ENCODE results near the gene RIC8B. TPM values are rescaled to one million over a fixed set of nuclear protein-coding genes. Genes with fewer than 3 reads are reported as not detected.

The RIC8B gene
- total RNA-seq, 2 experiments from 2014 or later = 8.7 to 9.1 TPM

DNA sequence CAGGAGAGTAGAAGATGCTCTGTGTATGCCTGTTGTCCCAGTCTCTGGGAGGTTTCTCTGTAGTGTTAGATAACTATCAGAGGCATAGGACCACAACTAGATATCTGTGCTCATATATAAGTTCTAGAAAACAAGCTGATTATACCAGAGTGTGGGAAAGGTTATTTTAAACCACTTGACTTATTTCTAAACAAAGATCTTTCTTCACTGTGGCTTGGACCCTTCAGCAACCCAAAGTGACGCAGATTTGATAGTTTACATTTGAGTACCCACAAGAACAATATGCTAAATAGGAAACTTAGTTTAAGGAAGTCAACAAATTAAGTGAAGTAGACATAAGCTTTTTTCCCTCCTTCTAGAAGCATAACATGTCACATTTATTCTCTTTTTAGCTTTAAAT, 41.3 kb downstream of the RIC8B start:
- Mint-ChIP-seq H3K9me3 (no peaks in the 10 kb centered on the region), H3K4me3 (no peak overlapping the region), H3K4me1 (no peaks in the 10 kb centered on the region), H3K27me3 (no peaks in the 10 kb centered on the region), H3K27ac (no peak overlapping the region), H3K36me3 (peaks cover 4% of the 10 kb centered on the region)
- no peak for DNase-seq

DNA sequence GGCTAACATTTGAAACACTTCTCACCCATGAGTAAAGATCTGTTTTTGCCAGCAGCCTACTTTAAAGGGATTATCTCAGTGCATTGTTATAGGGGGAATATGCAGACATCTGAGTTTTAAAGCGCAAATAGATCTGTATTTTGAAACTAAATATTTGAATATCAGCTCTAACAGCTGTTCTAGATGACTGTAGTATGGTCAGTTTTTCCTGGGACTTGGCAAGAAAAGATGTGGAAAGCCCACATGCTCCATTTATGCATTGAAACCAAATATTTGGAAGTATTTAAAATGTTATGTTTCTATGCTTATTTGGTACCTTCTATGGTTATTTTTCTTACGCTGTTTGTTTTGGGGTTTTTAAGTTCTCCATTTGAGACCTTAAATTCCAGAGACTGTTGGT, 41.7 kb downstream of the RIC8B start:
- Mint-ChIP-seq H3K9me3 (no peaks in the 10 kb centered on the region), H3K4me1 (no peaks in the 10 kb centered on the region), H3K27ac (no peak overlapping the region), H3K36me3 (peaks cover 4% of the 10 kb centered on the region), H3K27me3 (no peaks in the 10 kb centered on the region), H3K4me3 (no peak overlapping the region)
- no peak for DNase-seq

DNA sequence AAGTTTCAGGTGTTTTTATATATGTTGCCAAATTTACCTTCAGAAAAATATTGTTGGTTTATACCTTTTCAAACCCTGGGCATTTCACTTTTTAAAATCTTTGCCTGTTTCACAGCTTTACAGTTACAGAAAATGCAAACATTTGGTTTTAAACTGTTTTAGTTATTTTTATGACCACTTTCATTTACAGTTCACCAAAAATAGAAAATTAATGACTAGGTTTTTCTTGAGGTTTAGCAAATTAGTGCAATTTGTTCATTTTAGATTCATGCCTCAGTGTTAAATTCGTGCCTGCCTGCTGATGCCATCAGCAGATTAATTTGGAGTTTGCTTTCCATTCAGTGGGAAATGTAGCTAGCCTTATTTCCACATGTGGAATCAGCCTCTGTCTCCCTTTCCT, 45.5 kb downstream of the RIC8B start:
- Mint-ChIP-seq H3K4me3 (no peak overlapping the region), H3K9me3 (no peaks in the 10 kb centered on the region), H3K4me1 (no peaks in the 10 kb centered on the region), H3K27ac (no peak overlapping the region), H3K27me3 (no peaks in the 10 kb centered on the region), H3K36me3 (peaks cover 8% of the 10 kb centered on the region)
- no peak for DNase-seq

DNA sequence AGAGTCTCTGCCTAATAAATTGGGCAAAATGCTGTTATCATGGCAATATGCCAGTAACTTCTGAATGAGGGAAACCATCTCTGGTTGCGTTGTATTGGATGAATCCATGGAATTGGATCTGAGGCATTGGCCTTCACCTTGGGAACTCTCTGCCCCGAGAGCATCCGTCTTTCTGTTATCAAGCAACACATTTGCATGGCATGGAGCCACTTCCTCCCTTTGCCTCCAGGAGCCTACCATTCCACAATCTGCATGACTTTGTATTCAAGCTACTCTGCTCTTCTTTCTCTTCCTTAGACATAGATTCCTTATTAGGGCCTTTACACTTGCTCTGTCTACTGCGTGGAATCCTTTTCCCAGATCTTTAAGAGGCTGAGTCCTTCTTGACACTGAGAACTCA, 57.2 kb downstream of the RIC8B start:
- Mint-ChIP-seq H3K36me3 (peaks cover 6% of the 10 kb centered on the region), H3K4me1 (peaks cover 5% of the 10 kb centered on the region), H3K27ac (no peak overlapping the region), H3K4me3 (no peak overlapping the region), H3K27me3 (no peaks in the 10 kb centered on the region), H3K9me3 (no peaks in the 10 kb centered on the region)
- DNase-seq = no peak

DNA sequence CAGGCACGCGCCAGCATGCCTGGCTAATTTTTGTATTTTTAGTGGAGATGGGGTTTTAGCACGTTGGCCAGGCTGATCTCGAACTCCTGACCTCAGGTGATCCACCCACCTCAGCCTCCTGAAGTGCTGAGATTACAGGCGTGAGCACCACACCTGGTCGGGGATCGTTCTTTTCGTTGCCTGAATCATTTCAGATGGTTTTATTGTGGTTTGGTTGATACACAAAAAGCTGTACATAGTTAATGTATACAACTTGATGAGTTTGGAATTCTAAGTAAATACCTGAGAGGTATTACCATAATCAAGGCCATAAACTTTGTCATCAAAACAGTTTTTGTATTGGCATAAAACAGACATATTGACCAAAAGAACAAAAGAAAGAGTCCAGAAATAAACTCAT, 63.3 kb downstream of the RIC8B start:
- Mint-ChIP-seq H3K27me3 (no peaks in the 10 kb centered on the region), H3K36me3 (peaks cover 3% of the 10 kb centered on the region), H3K4me3 (no peak overlapping the region), H3K27ac (no peak overlapping the region), H3K9me3 (no peaks in the 10 kb centered on the region), H3K4me1 (peaks cover 6% of the 10 kb centered on the region)
- no peak for DNase-seq

DNA sequence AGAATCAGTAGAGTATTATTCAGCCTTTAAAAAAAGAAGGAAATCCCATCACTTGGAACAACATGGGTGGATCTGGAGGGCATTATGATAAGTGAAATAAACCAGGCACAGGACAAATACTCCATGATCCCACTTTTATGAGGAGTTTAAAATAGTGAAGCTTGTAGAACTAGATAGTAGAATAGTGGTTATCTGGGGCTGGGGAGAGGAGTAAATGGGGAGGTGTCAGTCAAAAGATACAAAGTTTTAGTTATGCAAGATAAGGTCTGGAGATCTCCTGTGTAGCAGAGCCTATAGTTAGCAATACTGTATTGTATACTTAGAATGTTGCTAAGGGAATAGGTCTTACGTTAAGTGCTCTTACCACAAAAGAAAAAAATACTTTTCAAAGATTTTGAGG, 64.9 kb downstream of the RIC8B start:
- no peaks in the 10 kb centered on the region for H3K36me3 Mint-ChIP-seq
- no peak overlapping the region for H3K4me3 Mint-ChIP-seq

DNA sequence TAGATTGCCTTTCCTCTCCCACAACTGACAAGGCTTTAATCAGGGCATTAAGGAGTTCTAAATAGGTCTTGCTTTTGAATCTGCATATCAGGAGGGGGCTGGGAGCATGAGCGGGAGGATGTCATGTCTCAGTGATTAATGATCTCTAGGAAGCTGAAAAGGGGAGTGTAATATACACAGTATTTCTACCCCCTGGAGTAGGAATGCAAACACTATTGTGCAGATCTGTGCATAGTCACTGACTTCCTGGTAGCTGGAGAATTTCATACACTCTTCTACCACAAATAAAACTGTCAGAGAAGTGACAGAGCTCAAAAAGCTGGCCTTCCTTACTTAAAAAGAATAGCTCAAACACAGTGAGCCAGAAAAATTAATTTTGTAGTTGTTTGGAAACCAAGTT, 65.8 kb downstream of the RIC8B start:
- Mint-ChIP-seq H3K36me3 (no peaks in the 10 kb centered on the region), H3K4me3 (no peak overlapping the region), H3K9me3 (no peaks in the 10 kb centered on the region), H3K27me3 (no peaks in the 10 kb centered on the region), H3K4me1 (peaks cover 6% of the 10 kb centered on the region), H3K27ac (no peak overlapping the region)
- no peak for DNase-seq

More for the DNA sequence above, 64.9 kb downstream of the RIC8B start:
- H3K27ac Mint-ChIP-seq = no peak overlapping the region
- H3K9me3 Mint-ChIP-seq = no peaks in the 10 kb centered on the region
- DNase-seq = no peak
- H3K27me3 Mint-ChIP-seq = no peaks in the 10 kb centered on the region
- H3K4me1 Mint-ChIP-seq = peaks cover 6% of the 10 kb centered on the region

DNA sequence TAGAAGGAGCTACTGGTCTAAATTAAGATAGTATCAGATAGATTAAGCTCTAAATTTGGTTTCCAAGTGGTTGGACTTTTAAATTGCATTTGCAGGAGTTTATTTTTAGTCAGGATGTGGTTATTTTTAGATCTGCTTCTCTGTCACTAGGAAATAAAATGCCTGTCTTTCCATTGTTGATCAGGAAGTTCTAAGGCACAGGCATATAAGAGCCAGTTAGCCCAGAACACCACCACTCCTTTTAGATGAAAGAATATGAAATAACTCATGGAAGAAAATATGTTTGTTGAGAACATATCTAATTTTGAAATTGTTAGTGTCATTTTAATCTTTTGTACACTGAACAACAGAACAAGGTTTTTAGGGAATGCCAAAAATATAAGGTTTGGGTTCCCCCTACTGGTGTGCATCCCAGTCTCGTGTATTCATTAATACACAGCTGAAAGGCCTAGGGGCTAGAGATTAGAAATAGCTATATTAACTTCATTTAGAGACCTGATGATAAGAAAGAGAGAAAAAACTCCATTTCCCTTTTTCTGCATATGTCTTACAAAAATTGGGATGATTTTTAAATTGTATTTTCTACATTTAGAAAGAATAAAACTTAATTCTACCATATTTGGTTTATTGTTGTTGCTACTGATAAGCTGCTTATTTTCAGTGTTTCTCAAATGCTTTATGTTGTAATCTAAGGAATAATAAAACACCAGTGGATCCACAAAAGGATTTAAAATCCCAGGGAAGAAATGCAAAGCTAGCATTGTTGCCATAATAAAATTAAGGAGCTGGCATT, 67.2 kb downstream of the RIC8B start:
- DNase-seq = no peak
- peaks cover 6% of the 10 kb centered on the region for H3K4me1 Mint-ChIP-seq
- no peak overlapping the region for H3K27ac Mint-ChIP-seq
- H3K4me3 Mint-ChIP-seq = no peak overlapping the region
- no peaks in the 10 kb centered on the region for H3K27me3 Mint-ChIP-seq
- no peaks in the 10 kb centered on the region for H3K9me3 Mint-ChIP-seq
- no peaks in the 10 kb centered on the region for H3K36me3 Mint-ChIP-seq

DNA sequence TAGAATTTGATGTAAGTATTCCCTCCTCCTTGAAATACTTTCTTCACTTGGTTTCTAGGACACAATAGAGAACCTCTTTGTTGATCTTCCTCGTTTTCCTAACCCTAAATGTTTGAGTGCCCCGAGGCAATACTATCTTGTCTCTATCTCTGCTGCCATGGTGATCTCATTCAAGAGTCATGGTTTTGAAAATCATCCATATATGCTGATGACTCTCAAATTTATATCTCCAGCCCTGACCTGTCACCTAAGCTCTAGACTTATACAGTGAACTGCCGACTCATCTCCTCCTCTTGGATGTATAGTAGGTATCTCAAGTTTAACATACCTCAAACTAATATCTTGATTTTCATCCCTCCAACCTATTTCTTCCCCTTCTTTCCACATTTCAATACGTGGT, 71.4 kb downstream of the RIC8B start:
- Mint-ChIP-seq H3K36me3 (peaks cover 6% of the 10 kb centered on the region), H3K27ac (no peak overlapping the region), H3K27me3 (no peaks in the 10 kb centered on the region), H3K4me1 (peaks cover 3% of the 10 kb centered on the region), H3K4me3 (no peak overlapping the region), H3K9me3 (no peaks in the 10 kb centered on the region)
- no peak for DNase-seq

DNA sequence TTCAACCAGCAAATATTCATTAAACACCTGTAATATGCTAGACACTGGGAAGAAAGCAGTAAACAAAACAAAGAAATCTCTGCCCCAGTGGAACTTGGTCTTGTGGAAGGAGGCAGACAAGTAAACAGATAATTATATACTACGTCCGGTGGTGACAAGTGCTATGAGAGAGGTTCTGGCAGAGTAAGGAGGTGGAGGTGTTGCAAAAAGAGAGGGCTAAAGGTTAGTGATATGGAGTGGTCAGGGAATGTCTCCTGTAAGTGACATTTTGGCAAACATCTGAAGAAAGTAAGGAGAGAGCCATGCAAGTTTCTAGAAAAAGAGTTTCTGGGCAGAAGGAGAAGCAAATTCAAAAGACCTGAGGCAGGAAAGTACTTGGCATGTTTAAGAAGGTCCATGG, 73.4 kb downstream of the RIC8B start:
- no peaks in the 10 kb centered on the region for H3K4me1 Mint-ChIP-seq
- H3K4me3 Mint-ChIP-seq = no peak overlapping the region
- H3K9me3 Mint-ChIP-seq = no peaks in the 10 kb centered on the region
- peaks cover 8% of the 10 kb centered on the region for H3K36me3 Mint-ChIP-seq
- no peak overlapping the region for H3K27ac Mint-ChIP-seq
- H3K27me3 Mint-ChIP-seq = no peaks in the 10 kb centered on the region
- DNase-seq = no peak

DNA sequence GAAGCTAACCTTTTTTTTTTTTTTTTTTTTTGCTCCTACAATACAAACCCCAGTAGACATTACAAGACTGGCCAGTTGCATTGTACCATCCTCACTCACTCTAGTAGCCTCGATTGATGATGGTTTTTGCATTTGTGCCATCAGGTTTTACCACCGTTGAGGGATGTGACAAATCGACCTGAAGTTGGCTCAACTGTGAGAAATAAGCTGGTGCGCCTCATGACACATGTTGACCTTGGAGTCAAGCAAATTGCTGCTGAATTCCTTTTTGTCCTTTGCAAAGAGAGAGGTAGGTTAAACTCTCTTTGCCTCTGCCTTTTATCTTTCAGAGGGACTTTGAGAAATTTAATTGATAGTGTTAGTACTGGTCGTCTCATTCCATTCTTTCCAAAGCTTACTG, 76.8 kb downstream of the RIC8B start:
- Mint-ChIP-seq H3K4me1 (peaks cover 5% of the 10 kb centered on the region), H3K9me3 (no peaks in the 10 kb centered on the region), H3K27me3 (no peaks in the 10 kb centered on the region), H3K4me3 (no peak overlapping the region), H3K36me3 (peaks cover 15% of the 10 kb centered on the region), H3K27ac (no peak overlapping the region)
- DNase-seq = no peak

DNA sequence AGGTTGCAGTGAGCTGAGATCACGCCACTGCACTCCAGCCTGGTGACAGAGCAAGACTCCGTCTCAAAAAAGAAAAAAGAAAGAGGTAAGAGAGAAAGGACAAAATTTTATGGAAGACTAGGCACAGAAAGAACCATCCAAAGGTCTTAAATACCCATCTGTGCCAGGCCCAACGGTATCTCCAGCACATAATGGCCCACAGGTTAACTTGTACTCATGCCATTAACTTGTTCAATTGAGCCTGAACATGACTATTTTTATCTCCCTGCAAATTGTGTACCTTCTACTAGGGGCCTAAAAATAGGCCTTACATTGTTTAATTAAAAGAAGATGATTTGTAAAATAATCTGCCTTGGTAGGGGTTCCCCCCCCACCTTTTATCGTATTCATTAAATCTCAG, 80.2 kb downstream of the RIC8B start:
- no peak overlapping the region for H3K27ac Mint-ChIP-seq
- H3K36me3 Mint-ChIP-seq = peaks cover 18% of the 10 kb centered on the region
- peaks cover 5% of the 10 kb centered on the region for H3K4me1 Mint-ChIP-seq
- H3K9me3 Mint-ChIP-seq = no peaks in the 10 kb centered on the region
- peak overlapping the region; percentile 18 for H3K4me3 Mint-ChIP-seq
- DNase-seq = no peak
- no peaks in the 10 kb centered on the region for H3K27me3 Mint-ChIP-seq

DNA sequence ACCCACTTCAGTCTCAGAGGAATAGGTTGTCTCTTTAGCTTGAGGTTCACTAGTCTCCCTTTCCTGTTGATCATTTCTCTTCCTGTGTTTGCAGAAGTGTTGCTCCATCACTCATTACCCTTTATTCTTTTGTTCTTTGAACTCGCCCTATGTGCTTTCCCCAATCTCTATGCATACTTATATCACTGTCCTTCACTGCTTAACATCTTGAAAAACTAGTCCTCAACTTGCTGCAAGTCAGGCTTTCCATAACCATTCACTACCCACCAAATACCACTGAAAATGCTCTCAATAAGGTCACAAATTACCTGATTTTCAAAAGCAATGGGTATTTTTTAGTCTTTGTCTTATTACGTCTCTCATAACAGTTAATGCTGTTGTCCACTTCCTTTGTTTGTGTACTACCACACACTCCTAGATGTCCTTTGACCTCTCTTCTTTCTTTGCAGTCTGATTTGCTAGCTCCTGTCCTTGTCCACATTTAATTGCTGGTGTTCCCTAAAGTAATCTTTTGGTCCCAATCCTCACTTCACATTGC, 80.8 kb downstream of the RIC8B start:
- no peak for DNase-seq
- H3K27me3 Mint-ChIP-seq = no peaks in the 10 kb centered on the region
- no peak overlapping the region for H3K27ac Mint-ChIP-seq
- no peak overlapping the region for H3K4me3 Mint-ChIP-seq
- no peaks in the 10 kb centered on the region for H3K9me3 Mint-ChIP-seq
- H3K36me3 Mint-ChIP-seq = peaks cover 15% of the 10 kb centered on the region
- H3K4me1 Mint-ChIP-seq = peaks cover 5% of the 10 kb centered on the region

DNA sequence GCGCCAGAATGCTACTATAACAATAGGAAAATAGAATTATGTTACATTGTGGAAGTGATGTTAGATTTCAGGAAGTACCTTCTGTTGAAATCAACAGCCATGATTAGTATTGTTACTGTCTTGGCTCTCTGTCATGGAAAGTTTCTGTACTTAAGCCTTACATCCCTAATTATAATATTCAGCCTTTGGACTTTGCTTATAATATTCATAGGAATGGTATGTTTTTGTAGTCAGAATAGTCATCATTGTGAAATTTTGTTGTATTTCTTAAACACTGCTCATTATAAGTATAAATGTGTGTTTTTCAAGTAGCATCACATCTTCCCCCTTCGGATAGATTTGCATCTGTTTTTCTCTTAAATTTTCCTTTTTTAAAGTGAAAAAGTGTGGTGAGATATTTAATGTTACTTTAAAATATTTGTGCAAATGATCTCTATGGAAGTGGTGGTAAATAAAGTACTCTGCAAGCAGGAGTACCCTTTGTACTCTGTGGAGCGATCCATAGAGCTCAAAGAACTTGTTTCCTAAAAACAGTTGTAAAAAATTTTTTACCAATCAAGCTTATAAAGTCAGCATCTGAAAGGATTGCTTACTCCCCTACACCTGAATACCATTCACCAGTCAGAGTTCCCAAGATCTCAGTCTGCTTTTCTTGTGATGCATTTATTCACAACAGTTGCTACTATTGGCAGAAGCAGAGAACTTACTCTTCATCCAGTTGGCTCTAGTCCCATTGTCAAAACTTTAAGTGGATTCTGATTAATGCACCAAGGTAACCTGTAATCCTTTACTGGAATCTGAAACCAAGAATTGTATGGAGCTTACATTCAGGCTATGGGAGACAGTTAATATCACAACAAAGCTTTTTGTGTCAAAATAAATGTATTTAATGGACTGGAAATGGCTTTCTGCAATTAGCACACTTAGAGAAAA, 87.8 kb downstream of the RIC8B start:
- Mint-ChIP-seq H3K27ac (no peak overlapping the region), H3K9me3 (no peaks in the 10 kb centered on the region), H3K36me3 (peaks cover 9% of the 10 kb centered on the region), H3K4me3 (no peak overlapping the region), H3K4me1 (no peaks in the 10 kb centered on the region), H3K27me3 (no peaks in the 10 kb centered on the region)
- no peak for DNase-seq

DNA sequence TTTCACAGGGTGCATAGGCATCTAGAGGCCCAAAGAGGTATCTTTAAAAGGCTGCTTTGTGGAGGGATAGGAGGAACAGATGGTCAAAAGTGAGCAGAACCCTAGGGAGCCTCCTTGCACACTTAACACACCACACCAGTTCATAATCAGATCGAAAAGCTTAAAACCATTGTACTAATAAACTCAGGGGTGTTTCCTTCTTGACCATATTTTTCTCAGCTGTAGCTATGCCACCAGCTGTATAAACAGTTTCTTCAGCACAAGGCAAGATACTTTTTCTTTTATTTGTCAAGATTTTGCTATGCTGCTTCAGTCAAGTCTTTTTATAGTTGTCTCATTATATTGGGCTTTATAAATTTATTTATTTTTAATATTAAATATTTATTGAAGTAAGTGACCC, 88.7 kb downstream of the RIC8B start:
- H3K36me3 Mint-ChIP-seq = peaks cover 9% of the 10 kb centered on the region
- no peaks in the 10 kb centered on the region for H3K27me3 Mint-ChIP-seq
- H3K4me3 Mint-ChIP-seq = no peak overlapping the region
- DNase-seq = no peak
- H3K9me3 Mint-ChIP-seq = no peaks in the 10 kb centered on the region
- H3K27ac Mint-ChIP-seq = no peak overlapping the region
- peaks cover 2% of the 10 kb centered on the region for H3K4me1 Mint-ChIP-seq
